AG08396 (cell line): Measurements from ENCODE around the gene ALDH1L2.
A peak's percentile ranks its signal among the peaks of the same experiment; 100 is the strongest.

Experiments used
- DNase-seq: peaks from one replicate; pipeline ENCODE4 v3.0.0; 2012; ENCODE audit warnings: low spot score, mixed read lengths

ALDH1L2 gene

DNA sequence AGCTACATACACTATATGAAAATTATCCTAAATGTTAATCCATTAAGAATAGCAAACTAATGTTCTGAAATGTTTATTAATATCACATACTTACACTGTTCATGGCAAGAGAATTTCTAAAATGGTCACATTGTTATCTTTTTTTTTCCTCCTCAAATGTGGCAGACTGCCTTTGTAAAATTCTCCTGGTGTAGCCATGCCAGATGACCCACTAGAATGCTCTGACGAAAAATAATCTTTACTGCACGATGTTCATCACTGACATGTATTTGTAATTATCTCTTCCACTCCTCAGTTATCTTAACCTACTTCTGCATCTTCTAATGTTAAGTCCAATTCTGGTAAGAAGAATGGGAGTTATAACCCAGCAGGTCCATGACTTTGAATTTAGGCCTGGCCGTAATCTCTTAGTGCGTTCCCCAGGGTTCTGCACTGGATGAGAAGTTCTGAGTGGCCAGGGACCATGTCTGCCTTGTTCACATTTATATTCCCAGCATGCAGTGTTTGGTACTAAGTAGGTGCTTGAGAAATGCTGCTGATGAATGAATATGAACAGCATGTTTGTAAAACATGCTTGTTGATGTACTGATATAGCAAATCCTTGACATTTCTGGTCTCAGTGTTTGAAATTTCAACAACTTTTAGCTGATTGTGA, 51.4 kb downstream of the ALDH1L2 start:
- no peak for DNase-seq

DNA sequence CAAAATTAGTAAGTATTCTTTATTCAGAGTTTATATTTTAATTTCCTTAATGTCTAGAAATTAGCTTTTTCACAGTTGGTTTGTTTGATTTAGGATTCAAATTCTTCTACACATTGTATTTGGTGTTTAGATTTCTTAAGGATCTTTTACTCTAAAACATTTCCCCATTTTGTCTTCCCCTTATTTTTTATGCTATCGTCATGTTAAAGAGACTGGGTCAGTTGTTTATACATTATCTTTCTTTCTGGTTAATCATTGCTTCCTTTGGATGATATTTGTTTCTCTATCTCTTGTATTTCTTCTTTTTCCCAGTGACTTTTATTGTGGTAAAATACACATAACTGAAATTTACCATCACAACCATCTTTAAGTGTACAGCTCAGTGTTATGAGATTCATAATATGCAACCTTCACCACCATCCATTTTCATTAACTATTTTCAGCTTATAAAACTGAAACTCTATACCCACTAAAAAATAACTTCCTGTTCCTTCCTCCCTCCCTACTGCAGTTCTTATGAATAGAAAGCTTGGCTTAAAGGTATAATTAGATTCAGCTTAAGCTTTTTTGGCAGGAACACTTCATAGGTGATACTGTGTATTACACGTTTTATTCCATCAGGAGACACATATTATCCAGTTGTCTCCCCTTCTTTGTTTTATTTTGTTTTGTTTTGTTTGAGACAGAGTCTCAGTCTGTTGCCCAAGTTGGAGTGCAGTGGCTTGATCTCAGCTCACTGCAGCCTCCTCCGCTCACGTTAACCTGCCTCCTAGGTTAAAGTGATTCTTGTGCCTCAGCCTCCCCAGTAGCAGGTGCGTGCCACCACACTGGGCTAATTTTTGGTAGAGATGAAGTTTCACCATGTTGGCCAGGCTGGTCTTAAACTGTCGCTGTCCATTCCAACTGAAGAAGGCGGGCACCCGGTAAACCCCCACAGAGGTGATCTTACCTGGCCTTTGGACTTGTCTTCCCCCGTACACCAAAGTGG, 53.1 kb downstream of the ALDH1L2 start:
- no peak for DNase-seq

DNA sequence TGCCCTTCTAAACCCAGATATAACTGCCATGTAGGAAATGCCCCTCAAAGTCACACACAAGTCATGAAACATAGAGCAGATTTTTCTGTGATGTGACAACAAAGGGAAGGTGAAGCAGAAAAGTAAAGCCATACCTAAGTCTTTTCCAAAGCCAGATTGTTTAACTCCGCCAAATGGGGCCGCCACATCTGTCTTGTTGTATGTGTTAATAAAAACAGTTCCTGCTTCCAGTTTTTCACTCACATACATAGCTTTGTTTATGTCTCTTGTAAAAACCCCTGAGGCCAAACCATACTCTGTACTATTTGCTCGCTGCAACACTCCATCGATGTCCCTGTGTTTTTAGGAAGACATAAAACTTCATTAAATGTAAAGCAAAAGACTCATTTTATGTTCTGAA, 57.8 kb downstream of the ALDH1L2 start:
- no peak for DNase-seq

DNA sequence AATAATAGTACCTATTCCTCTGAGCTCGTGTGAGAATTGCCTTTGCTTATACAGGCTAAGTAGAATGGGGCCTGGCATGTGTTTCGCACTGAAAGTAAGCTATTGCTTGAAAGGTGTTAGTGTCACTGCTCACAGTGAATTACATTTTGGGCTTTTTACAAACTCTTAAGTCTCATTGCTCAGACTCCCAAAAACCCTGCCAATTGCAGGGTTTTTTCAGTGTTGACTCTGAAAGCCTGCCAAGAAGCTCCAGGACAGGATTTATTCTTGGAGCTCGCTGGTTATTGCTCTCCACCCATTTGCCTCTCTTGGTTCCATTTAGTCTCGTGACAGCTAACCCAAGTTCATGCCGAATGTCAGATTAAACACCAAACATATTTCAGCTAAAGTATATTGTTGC, 58.4 kb downstream of the ALDH1L2 start:
- DNase-seq, result peak; percentile 34

DNA sequence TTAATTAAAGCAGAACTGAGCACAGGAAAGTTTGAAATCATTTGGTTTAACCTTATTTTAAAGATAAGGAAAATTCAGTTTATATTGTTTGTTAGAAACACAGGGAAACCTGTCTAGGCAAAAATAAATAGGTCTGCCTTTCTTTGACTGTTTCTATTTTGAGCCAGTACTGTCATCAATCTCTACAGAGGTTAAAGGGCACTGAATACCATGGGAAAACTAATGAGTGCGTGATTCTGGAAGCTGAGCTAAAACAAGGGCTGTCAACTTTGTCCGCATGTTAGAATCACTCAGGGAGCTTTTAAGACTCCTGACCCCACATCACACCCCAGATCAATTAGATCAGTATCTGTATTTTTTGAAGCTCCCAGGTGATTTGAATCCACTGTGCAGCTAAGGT, 59.3 kb downstream of the ALDH1L2 start:
- DNase-seq, result no peak

DNA sequence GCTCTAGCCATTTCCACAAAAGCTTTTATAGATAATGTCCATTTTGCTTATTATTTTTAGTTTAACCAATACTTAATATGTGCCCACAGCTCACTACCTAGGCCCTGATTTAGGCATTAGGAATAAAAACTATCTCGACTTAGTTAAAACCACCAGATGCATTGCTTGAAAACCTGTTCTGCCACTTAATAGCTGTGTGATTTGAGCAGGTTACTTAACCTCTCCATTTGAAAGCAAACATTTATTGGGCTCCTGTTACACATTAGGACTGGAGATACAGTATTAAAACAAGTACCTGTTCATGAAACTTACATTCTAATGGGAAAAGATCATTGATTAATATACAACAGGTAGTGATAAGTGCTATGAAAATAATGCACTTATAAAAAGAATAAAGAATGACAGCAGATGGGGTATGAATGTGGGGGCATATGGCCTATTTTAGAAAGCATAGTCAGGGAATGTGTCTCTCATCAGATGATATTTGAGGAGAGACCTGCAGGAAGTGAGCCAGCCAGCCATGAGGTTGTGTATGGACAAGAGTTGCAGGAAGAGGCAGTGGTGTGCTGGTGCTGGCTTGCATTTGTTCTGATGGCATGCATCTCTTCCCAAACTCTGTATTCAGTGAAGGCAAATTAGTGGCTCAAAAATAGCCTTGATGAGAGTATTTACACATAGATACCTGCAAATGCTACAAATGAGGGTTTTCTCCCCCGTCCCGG, 63.9 kb downstream of the ALDH1L2 start:
- DNase-seq, result no peak

DNA sequence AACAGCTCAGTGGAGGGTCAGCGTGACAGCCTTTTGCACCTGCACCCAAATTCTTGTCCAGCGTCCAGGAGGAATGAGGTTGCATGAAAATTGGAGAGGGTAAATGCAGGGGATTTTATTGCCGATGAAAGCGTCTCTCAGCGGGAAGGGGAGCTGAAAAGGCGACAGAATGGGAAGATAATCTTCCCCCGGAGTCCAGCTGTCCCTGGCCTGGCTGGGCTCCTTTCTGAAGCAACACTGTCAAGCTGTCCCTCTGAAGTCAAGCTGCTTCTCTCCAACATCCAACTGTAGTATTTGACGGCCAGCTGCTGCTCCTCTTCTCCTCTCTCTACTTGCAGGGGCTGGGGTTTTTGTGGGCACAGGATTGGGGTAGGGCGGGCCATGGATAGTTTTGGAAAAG, 65.5 kb downstream of the ALDH1L2 start:
- DNase-seq, result no peak

DNA sequence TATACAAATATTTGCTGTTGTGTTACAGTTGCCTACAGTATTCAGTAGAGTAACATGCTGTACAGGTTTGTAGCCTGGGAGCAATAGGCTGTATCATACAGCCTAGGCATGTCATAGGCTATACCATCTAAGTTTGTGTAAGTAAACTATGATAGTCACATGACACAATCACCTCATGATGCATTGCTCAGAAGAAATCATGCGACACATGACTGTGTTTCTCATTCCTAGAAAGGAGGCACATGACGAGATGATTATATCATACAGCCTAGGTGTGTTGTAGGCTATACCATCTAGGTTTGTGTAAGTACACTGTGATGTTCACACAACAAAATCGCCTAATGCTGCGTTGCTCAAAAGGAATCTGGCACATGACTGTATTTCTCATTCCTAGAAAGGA, 66.2 kb downstream of the ALDH1L2 start:
- DNase-seq, result no peak

DNA sequence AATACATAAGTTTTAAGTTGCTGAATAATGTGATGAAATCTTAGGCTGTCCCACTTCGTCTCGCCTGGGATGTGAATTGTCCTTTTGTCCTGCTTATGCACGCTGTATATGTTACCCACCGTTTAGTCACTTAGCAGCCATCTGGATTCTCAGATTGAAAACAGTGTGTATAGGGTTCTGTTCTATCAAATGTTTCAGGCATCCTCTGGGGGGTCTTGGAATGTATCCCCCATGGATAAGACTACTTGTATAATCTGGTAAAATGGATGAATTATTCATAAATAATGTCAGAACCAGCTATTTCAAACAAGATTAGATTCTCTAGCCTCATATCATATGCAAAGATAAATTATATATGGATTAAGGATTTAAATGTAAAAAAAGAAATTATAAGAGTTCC, 68.7 kb downstream of the ALDH1L2 start:
- no peak for DNase-seq

DNA sequence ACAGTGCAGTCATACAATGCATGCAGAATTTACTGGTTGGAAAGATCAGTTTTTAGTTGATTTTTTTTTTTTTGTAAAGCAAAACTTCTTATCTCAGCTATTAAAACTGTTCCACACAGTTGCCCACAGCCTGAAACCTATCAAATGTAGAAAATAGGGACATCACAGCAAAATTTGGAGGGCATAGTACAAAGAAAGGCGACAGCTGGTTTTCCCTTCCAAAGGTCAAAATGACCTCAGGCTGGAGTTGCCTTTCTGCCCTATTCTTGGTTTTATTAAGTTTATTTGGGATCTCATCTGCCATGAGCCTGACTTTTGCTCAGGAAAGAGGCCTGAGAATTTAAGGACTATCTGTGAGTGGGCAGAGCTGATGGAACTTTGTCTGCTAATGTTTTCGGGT, 69.7 kb downstream of the ALDH1L2 start:
- DNase-seq, result no peak

DNA sequence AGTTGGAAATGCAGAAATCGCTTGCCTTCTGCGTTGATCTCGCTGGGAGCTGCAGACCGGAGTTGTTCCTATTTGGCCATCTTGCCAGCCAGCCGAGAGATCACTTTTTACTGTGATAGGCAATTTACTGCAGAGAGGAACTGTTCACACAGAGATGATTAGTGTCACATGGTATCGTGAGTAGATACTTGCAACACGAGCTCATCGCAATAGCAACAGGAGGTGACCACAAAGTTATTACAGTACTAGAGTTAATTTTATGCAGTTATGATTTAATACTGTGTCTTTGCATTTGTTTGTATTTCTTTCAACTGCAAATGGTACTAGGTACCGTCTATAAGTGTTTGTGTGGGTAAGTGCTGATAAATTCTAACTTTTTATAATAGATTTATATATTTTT, 70.4 kb downstream of the ALDH1L2 start:
- DNase-seq, result no peak

DNA sequence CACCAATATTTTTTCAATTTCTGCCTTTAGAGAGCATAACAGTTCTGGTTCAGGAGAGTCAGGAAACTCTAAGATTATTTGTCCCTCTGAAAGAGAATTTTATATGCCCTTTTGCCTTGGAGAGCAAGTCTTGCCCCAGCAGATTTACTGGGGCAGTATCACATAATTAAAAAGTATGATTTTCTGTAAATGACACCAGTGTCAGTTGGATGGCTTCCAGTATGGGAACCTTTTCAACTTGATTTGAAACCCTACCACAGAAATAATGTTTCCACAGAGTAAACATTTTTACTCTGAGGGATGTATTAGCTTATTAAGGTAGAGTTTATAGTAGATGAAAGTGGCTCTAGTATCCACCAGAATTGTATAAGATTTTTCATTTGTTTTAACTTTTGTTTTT, 82.8 kb downstream of the ALDH1L2 start:
- no peak for DNase-seq

DNA sequence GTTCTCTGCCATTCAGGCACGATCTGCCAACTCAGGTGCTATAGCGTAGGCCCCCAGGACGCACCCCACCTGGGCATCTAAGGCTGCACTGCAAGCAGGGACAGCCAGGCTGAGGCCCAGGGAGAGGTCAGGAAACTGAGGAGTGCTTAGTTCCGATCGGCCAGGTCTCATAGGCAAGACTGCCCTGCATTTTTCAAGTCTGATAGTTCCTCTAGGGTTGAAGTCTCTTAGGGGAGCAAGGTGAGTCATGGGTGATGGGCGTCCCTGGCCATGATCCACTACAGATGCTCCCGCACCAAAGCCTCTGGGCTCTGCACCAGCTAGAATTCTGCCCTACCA, 84.9 kb downstream of the ALDH1L2 start:
- no peak for DNase-seq

DNA sequence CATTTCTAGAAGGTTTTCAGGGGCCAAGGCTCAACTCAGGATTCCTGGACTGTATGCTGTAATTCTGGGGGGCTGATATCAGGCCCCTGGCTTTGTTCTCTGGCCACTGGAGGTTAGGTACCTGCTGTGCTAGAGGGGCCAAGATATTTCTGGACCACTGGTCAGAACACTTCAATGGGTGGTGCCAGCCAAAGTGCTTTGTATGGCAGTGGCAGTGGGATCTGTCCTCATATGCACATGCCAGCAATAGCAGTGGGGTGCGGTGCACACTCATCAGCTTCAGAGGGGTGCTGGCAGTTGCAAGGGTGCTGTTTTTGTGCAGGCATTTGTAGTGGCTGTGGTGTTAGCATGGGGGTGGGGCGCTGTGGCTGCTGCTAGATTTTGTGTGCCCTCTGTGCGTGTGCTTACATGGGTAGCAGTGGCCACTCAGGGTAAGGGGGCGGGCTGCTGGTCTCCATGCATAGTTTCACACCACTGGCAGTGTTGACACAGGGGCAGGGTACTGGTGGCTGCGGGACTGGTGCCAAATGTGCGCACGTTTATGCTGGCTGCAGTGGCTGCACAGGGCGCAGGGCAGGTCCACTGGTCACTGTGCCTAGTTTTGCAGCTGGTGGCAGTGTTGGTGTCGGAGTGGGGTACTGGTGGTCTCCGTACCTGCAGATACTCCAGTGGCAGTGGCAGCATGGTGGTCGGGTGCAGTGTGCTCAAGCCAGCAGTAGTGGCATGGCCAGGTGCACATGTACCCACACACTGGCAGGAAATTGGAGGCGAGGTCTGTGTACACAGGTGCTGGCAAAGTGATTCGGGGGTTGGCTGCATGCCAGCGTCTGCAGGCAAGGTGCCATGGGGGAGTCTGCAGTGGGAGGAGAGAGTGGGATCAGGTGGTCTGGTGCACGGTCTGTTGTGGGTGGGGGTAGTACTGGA, 85.6 kb downstream of the ALDH1L2 start:
- DNase-seq, result no peak

DNA sequence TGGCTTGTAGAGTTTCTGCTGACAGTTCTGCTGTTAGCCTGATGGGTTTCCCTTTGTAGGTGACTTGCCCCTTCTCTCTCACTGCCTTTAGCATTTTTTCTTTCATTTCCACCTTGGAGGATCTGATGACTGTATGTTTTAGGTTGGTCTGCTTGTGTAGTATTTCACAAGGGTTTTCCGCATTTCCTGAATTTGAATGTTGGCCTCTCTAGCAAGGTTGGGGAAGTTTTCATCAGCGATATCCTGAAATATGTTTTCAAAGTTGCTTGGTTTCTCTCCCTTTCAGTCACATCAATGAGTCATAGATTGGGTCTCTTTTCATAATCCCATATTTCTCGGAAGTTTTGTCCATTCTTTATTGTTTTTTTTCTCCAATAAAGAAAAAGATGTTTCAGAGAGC, 86.7 kb downstream of the ALDH1L2 start:
- DNase-seq, result no peak

DNA sequence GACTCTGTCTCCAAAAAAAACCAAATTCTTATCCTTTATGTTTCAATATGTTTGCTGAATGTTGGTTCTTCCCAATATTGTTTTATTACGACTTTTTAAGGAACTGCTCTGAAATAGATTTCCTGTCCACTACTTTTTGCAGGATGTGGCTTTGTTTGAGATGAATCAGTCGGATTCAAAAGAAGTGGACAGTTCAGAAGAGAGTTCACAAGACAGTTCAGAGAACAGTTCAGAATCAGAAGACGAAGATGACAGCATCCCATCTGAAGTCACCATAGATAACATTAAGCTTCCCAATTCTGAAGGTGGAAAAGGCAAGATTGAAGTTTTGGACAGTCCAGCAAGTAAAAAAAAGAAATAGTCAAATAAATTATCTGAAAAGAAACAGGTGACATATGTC, 89.9 kb downstream of the ALDH1L2 start:
- no peak for DNase-seq

DNA sequence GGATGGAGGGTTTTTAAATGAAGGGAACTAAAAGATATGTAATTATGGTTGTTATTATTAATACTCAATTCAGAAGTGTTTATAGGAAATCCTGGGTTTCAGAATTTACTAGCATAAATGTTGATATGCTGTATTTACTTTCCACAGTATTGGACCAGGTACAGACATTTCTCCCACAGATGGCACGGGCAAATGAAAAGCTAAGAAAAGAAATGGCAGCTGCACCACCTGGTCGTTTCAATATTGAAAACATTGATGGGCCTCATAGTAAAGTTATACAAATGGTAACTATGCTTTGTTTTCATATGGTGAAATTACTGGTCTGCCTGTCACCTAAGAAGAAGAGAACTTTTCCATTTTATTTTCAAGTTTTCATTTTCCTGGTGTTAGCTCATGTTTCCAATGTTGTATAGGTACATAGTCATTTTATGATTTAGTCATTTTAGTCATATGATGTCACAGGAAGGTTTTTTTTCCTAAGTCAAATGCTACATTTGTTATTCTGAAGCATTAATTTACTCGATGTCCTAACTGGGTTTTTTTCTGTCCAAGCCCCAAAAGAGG, 92.6 kb downstream of the ALDH1L2 start:
- no peak for DNase-seq

DNA sequence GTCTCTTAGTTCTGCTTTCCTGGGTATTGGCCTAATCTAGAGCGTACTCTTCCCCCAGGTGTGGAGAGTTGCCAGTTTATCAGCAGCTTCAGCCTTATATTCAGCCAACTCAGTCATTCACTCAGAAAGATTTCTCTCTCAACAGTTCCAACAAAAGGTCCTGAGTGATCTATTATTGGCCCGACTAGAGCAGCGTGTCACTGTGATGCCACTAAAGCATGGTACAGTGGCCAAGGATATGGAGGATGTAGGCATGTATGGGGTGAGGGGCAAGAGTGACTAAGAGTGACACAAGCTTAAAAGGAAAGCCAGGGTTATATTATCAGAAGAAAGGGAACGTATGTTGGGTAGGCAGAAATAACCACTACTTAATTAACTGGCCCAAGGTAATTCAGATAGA, 93.3 kb downstream of the ALDH1L2 start:
- DNase-seq, result no peak

DNA sequence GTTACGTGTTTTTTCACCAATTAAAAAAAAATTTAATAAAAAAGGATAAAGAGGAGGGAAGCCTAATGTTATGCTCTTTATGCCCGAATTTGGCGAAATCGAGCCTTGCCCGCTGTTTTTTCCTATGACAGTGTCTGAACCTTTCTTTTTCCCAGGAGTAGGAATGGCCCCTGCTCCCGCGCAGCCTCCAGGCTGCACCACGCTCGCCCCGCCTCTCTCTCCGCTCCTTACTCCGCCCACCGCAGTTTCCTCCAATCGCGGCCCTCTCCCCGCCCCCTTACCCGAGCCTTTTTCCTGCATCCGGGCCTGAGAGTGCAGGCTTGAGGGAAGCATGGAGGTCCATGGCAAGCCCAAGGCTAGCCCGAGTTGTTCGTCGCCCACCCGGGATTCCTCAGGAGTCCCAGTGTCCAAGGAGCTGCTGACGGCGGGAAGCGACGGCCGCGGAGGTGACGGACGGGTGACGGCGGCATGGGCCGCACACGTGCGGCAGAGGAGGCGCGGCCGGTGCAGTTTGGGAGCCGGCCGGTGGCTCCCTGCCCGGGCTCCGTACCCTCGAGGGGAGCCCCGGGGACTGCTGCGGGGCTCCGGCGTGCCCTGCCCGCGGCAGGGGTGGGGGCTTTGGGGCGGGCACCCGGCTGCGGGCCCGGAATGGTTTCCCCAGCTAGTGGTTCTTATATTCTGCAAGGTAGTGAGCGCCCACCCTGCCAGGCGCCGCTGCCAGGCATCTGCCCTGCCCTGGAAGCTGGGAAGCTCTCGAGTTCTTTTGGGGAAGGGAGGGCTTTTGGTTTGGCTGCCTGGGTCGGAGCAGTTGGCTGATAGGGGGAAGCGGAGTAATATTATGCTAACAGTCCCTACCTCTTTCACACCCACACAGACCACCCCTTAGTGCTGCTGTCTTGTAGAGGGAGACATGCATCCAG, 98.0 kb downstream of the ALDH1L2 start, which contains the start of gene NOPCHAP1:
Gene NOPCHAP1, plus strand, starts transcription at position 295 of the 920 bp plus-strand sequence. Its CDS starts 37 bp downstream, at position 332.
- peak; percentile 95 for DNase-seq

DNA sequence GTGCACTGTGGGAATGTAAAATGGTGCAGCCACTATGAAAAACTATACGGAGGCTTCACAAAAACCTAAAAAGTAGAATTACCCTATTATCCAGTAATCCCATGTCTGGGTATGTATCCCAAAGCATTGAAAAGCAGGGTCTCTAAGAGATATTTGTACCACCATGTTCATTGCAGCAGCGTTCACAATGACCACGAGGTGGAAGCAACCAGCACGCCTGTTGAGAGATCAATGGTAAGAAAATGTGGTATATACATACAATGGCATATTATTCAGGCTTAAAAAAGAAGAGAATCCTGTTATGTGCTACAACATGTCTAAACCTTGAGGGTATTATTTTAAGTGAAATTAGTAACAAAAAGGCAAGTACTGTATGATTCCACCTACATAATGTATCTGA, 99.1 kb downstream of the ALDH1L2 start:
- no peak for DNase-seq
